SKM-1 treated with dmso at 0.1 percent for 144 hours (cell line): ENCODE measurements around the gene ISM1.

Source experiments
- DNase-seq: peaks from one replicate; lab custom pipeline; 2025; ENCODE audit not compliant: unreplicated experiment; lab: John Stamatoyannopoulos, UW

ISM1 gene

DNA sequence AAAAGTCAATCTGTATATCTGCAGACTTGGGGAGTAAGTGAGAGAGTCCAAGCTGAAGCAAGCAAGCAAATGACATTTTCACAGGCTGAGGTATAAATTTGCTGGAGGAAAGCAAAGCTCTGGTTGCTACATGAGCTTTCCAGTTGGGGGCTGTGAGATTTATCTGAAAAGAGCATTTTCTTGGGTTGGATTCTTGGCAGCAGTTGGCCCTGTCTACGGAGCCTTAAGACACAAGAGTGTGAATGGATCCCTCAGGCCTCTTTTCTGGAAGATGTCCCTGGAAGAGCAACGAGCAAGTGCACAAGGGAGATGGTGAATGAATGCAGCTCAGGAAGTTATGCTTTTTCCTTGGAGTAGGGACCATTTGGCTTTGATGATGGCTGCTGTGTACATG, 30.8 kb downstream of the ISM1 start:
- no peak for DNase-seq

DNA sequence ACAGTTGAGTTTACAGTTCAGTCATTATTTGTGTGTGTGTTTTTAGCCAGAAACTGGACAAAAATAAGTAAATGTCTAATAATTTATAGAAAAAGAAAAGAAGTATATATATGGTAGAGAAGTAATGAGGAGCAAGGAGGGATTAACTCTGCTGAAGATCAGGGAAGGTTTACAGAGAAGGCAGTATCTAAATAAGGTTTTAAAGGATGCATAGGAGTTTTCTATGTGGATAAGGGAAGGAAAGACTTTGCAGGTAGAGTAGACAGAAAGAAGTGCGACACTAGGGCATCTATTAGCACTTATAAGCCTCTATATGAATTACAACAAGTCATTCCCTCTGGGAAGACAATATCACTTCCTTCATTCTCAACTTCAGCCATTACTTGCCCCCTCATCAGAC, 34.3 kb downstream of the ISM1 start:
- DNase-seq, result no peak

GRCh38 chr20:13256606-13257005, 35.5 kb downstream of the ISM1 start:
- no peak for DNase-seq

GRCh38 chr20:13259921-13260320, 38.8 kb downstream of the ISM1 start:
- no peak for DNase-seq

DNA sequence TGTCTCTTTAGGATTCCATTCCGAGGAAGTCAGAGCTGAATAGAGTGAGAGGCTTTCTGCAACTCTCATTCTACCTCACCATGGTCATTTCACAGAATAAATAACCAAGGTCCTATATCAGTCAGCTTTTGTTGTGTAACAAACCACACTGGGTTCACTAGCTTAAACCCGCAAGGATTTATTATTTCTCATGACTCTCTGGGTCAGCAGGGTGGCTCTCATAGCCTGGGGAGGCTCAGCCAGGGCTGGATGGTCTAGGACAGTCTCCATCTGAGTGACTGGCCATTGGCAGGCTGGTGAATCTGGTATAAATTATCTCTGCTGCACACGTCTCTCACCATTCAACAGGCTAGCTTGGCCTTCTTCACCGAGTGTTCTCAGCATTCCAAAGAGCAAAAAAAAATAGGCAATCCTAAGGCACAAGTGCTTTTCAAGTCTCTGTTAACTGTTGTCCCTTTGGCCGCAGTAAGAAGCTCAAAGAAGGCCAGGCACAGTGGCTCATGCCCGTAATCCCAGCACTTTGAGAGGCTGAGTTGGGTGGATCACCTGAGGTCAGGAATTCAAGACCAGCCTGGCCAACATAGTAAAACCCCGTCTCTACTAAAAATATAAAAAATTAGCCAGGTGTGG, 39.7 kb downstream of the ISM1 start:
- no peak for DNase-seq

DNA sequence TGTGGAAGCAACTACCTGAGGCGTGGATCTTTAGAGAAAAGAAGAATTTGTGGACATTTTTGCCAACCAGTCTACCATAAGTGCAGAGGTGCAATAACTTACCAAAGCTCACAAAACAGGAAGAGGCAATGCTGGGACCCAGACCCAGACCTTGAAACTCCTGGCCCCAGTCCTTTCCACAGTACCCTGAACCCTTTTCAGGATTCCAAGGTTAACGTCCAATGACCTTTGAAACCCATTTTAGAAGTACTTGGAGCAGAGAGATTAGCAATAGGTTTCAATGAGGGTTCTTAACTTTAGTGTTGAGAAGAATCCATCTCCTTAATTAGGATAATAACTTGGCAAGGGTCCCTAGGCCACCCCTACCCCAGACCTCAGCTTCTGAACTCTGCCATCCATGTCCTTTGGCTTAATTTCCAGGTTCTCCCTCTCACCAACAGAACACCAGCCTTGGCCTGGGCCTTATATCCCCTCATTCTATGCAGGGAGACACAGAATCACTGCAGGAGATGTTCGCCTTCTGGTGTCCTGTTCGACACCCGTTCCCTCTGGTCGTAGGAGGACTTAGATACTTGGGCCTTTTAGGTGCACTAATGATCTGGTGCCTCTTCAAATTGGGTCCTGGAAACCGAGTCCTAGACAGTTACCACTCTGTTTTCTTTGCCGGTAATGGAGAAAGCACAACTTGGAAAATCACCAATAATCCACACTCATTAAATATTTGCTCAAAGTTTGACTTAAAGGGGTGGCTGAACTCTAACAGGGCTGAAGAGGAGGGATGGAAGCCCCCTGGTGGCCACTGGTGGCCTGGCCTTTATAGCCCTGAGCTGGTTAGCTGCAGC, 40.6 kb downstream of the ISM1 start:
- no peak for DNase-seq

- DNase-seq, result no peak
These were observed 41.2 kb downstream of the ISM1 start for GRCh38 chr20:13262302-13262650.

DNA sequence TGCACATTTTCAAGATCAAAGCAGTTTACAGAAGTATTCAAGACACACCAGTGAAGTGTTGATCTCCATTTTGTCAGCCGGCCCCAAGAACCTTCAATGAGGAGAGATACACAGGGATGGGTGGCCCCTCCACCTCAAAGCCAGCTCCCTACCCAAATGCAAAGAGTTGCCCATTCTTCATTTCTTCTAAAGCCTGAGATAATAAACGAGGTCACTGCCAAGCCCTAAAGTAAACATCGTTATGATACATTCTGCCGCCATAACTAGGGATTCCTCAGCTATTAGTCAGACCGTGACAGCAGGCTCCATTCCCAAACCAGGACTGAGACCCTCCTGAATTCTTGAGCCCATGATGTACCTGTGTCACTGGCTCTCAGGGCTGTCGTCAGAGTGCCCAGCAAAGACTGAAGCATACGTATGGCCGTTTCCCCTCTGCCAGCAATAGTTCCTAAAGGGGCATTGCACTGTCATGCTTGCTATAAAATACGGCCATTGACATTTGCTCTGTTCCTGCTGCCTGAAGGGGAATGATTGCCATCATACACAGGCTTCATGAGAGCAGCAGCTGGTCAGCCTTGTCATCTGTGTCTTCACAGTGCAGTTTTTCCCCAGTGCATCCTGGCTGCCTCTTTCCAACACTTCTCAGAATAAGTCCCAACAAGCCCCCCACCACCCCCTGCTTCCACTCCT, 41.7 kb downstream of the ISM1 start:
- no peak for DNase-seq

DNA sequence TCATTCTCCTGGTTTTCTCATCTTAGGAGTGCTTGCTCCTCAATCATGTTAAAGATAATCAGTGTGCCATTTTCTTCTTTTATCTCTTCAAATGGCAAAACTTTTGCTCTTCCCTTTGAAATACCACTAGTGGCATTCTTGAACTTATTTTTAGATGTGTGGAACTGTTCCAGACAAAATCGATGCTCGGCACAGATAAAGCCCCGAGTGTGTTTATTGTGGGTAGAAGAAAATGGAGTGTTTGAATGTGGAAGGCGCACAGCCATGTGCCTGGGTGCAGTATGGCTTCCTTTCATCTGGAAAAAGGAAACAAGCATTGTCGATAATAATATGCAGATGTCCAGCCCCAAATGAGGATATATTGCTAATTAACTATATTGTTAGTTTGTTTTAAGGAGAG, 42.4 kb downstream of the ISM1 start:
- DNase-seq, result no peak

GRCh38 chr20:13264907-13265306, 43.8 kb downstream of the ISM1 start:
- DNase-seq, result no peak

DNA sequence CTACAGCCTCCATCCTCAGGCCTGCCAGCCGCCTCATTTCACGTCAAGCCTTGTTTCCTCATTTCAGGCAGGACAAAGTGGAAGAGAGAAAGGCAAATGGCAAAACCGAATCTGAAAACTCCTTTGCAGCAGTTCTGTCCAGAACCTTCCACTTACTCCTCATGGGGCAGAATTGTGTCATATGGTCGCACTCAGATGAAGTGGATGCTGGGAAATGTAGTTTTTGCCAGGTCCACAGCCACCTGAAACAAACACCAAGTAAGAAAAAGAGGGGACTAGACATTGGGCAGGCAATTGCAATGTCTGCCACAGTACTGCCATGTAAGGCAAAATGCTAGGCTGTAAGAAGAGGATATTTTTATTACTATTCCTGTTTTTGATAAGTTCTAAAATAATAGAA, 44.9 kb downstream of the ISM1 start:
- no peak for DNase-seq

- no peak for DNase-seq
These were observed 46.2 kb downstream of the ISM1 start for GRCh38 chr20:13267231-13267630.

DNA sequence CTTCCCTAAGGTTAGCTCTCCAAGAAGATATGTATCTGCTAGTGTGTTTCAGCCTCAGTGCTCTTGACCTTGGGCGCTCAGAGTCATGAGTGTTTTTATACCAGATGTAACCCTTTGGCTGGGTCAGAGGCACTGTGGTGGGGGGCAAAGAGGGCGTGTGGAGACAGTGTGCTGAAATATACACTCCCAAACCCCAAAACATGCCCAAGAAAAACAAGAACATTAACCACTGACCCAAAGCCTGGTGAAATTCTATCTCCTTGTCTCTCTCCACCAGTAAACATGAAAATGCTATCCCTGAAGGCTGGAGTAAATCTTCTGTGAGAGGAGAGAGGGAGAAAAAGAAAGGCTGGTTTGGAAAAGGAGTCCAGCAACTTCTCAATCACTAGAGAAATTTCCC, 47.9 kb downstream of the ISM1 start:
- DNase-seq, result no peak

DNA sequence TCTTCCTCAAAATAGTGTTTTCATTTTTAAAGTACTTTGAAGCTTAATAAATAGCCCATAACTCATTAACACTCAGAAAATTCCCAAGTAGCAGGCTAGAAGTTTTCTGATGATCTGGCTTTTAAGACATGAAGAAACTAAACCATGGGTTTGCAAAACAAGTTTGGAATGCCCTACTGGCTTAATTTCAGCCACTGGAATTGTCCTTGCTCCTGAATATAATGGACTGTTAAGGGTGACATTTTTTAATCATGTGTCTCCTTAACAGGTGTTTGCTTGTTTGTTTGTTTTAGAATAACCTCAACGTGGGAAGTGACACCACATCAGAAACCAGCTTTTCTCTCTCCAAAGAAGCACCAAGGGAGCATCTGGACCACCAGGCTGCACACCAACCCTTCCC, 49.1 kb downstream of the ISM1 start:
- DNase-seq, result no peak

GRCh38 chr20:13271098-13271497, 50.0 kb downstream of the ISM1 start:
- DNase-seq, result no peak

- no peak for DNase-seq
These were observed 51.2 kb downstream of the ISM1 start for GRCh38 chr20:13271977-13272975.

DNA sequence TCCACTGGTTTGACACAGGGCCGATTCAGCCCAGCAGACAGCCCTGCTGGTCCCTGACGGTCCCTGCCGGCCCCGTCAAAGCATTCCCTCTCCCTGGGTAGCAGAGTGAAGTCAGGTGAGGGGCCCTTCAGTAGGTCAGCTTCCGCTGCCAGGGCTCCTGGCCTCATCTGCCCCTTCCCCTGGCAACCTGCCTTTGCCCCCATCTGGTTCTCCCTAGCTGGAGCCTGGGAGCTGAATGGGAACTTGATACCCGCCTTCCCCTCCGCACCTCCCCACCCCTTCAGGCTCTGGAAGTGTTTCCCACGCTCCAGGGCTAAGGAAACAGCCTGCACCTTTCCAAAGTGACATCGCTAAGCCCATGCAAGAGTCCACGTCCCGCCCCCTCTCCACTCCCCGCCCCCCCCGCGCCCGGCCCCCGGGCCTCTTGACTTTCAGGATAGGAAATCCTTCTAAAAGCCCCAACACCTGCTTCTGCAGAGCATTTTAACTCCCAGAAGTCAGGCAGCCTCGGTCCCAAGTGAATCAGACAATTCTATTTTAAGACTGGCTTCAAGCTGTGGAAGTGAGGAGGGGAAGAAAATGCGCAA, 53.3 kb downstream of the ISM1 start:
- no peak for DNase-seq

- DNase-seq, result no peak
These were observed 56.0 kb downstream of the ISM1 start for GRCh38 chr20:13276945-13277541.

GRCh38 chr20:13277663-13278295, 56.7 kb downstream of the ISM1 start:
- DNase-seq, result no peak
